Endothelial cell (in vitro differentiated cells): ENCODE data around the gene NCOA1. TPM values are rescaled to one million over a fixed set of nuclear protein-coding genes. Genes with fewer than 3 reads are reported as not detected.
"Not testable (repeated sequence)": the region's sequence is repeated elsewhere in the genome, so short reads cannot be mapped to it uniquely, and the experiment has no call there.

Source experiments
- DNase-seq: peaks from one replicate; pipeline ENCODE4 v3.0.0; 2021; ENCODE audit warnings: low spot score
- H3K27ac Mint-ChIP-seq: one replicate; pipeline ENCODE4 v1.8.0; 2021; ENCODE audit warnings: mixed read lengths, inconsistent platforms; ENCODE audit not compliant: unreplicated experiment
- H3K27me3 Mint-ChIP-seq: one replicate; pipeline ENCODE4 v1.8.0; 2021; ENCODE audit warnings: mild to moderate bottlenecking, moderate library complexity, mixed read lengths, inconsistent platforms; ENCODE audit not compliant: unreplicated experiment
- H3K36me3 Mint-ChIP-seq: one replicate; pipeline ENCODE4 v1.8.0; 2021; ENCODE audit warnings: mild to moderate bottlenecking, low read depth, mixed read lengths, inconsistent platforms; ENCODE audit not compliant: unreplicated experiment
- H3K4me1 Mint-ChIP-seq: one replicate; pipeline ENCODE4 v1.8.0; 2021; ENCODE audit warnings: mild to moderate bottlenecking, mixed read lengths, inconsistent platforms; ENCODE audit not compliant: unreplicated experiment
- H3K4me3 Mint-ChIP-seq: one replicate; pipeline ENCODE4 v1.8.0; 2021; ENCODE audit warnings: mild to moderate bottlenecking, mixed read lengths, inconsistent platforms; ENCODE audit not compliant: unreplicated experiment
- H3K9me3 Mint-ChIP-seq: one replicate; pipeline ENCODE4 v1.8.0; 2021; ENCODE audit warnings: mixed read lengths, inconsistent platforms; ENCODE audit not compliant: unreplicated experiment
- CTCF ChIP-seq: fragments of 200-600 bp; sonication (generic); IDR thresholded peaks from one replicate; pipeline ENCODE4 v1.5.0; 2021; ENCODE audit warnings: antibody characterized with exemption; ENCODE audit not compliant: unreplicated experiment
- total RNA-seq: library from RNA; stranded (reverse); fragmentation: NEBNext Ultra II Directional; extraction: Animal tissue kit (Norgen Biotek cat#: 25700); gene quantifications from one replicate; pipeline ENCODE4 v1.2.1, GENCODE V29; 2021; ENCODE audit not compliant: unreplicated experiment

Gene NCOA1
- total RNA-seq, 1 donor from 2014 or later, result 47.4 TPM

DNA sequence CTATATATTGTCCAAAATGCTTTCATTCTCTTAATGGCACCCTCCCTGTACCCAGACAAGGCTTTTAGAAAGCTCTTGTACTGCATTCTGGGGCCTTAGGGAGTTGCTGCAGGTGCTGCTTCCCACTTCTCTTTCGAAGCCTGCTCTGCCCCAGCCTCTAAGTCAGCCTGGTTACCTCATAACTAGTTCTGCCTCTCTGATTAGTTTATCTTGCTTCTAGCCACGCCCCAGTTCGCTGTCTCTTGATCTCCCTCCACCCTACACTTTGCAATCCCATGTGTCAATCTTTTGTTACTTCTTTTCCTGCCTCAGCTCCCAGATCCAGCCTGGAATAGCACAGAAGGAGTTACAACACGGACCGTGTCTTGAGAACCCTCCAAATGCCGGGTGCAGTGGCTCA is 13.8 kb upstream of the NCOA1 start:
- DNase-seq, result no peak
- H3K4me3 Mint-ChIP-seq, result no peak overlapping the region
- no peaks in the 10 kb centered on the region for H3K9me3 Mint-ChIP-seq
- H3K36me3 Mint-ChIP-seq, result no peaks in the 10 kb centered on the region
- no peak for TF ChIP-seq CTCF
- no peak overlapping the region for H3K27ac Mint-ChIP-seq
- peaks cover 8% of the 10 kb centered on the region for H3K4me1 Mint-ChIP-seq
- H3K27me3 Mint-ChIP-seq, result no peaks in the 10 kb centered on the region

DNA sequence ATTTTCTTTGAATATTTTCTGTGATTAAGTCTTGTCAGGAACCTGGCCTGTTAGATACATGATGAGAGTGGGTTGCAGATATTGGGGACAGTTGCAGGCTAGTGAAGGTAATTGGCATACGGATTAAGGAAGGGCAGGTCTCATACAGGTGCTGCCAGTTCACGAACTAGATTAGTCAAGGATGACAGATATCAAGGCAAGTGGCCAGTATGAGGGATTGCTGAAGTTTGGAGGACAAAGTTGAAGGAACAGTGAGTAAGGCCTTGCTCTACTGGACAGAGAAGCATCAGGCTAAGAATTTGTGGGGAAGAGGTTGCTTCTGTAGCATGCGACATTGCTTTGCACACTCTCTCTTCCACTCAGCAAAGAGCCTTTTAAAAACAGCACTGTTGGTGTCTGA is 12.8 kb upstream of the NCOA1 start:
- no peak for TF ChIP-seq CTCF
- Mint-ChIP-seq H3K4me3 (no peak overlapping the region), H3K9me3 (no peaks in the 10 kb centered on the region), H3K4me1 (peaks cover 14% of the 10 kb centered on the region), H3K27ac (no peak overlapping the region), H3K36me3 (no peaks in the 10 kb centered on the region), H3K27me3 (no peaks in the 10 kb centered on the region)
- no peak for DNase-seq

DNA sequence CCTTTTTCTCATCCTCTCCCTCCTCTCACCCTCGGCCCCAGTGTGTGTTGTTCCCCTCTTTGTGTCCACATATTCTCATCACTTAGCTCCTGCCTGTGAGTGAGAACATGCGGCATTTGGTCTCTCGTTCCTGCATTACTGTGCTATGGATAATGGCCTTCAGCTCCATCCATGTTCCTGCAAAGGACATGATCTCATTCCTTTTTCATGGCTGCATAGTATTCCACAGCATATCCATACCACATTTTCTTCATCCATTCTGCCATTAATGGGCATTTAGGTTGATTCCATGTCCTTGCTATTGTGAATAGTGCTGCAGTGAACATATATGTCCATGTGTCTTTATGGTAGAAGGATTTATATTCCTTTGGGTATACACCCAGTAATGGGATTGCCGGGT is 10.8 kb upstream of the NCOA1 start:
- Mint-ChIP-seq H3K36me3 (peaks cover 5% of the 10 kb centered on the region), H3K9me3 (peaks cover 7% of the 10 kb centered on the region), H3K27ac (no peak overlapping the region), H3K4me1 (peaks cover 14% of the 10 kb centered on the region), H3K4me3 (no peak overlapping the region), H3K27me3 (no peaks in the 10 kb centered on the region)
- DNase-seq, result no peak
- TF ChIP-seq CTCF, result no peak

DNA sequence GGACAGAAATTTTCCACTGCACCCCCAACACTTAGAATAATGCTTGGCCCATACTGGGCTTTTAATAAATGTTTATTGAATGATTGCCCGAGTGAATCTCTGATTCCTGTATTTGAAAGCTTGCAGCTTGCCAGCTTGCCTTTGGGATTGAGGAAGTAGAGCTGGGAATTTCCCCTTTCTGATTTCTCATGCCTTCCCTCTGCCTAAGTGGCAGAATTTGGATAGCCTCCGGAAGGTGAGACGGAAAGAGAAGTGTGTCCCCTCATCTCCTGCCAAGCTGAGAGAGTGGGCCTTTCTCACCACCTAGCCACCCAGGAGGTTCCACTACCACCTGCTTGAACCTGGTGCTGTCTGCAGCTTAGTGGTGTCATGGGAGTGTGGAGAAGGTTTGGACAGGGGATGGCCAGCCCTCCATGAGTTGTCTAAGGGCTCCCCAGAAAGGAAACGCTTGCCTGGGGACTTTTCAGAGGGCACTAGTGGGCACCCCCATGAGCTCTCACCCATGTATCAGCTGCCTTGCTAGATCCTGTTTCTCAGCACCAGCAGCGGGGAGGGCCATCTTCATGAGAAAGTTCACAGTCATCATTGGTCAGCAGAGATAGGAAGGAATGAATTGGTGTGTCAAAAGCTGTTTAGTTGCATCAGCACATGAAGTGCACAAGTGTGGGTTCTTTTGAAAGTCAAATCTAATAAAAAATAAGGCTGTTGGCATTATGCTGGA is 8.6 kb upstream of the NCOA1 start:
- DNase-seq, result no peak
- TF ChIP-seq CTCF, result no peak
- Mint-ChIP-seq H3K27ac (no peak overlapping the region), H3K27me3 (no peaks in the 10 kb centered on the region), H3K4me3 (no peak overlapping the region), H3K4me1 (peaks cover 19% of the 10 kb centered on the region), H3K36me3 (peaks cover 5% of the 10 kb centered on the region), H3K9me3 (peaks cover 7% of the 10 kb centered on the region)

DNA sequence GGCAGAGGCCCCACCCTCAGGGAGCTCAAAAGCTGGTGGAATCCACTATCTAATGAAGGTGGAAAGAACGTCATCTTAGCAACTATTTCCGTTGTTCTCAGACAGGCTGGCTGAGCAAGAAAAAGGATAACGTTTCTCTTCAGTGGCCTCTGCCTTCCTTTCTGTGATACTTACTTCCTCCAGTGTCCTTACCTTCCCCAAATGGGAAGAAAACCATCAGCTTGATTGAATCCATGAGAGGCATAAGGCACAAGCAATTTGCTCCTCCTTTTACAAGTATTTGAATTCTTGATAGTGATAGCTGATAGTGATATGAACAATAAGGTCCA is 8.1 kb upstream of the NCOA1 start:
- Mint-ChIP-seq H3K4me1 (peaks cover 19% of the 10 kb centered on the region), H3K27me3 (no peaks in the 10 kb centered on the region), H3K9me3 (peaks cover 7% of the 10 kb centered on the region), H3K27ac (no peak overlapping the region), H3K36me3 (peaks cover 5% of the 10 kb centered on the region), H3K4me3 (no peak overlapping the region)
- DNase-seq, result no peak
- no peak for TF ChIP-seq CTCF

GRCh38 chr2:24484677-24485076 is 6.4 kb upstream of the NCOA1 start:
- DNase-seq, H3K9me3 Mint-ChIP-seq, H3K4me3 Mint-ChIP-seq, H3K36me3 Mint-ChIP-seq, H3K27ac Mint-ChIP-seq, H3K27me3 Mint-ChIP-seq: not testable (repeated sequence)
- H3K4me1 Mint-ChIP-seq, result peaks cover 26% of the 10 kb centered on the region
